CD4-positive, alpha-beta T cell treated with Interleukin-6 at 100 ng/mL for 8 hours (primary cell): ENCODE results near the gene FCN3.

Source experiments
- DNase-seq: peaks from one replicate; pipeline ENCODE4 v3.0.0-alpha.2; 2020; ENCODE audit warnings: mixed read lengths, low spot score

FCN3 gene

DNA sequence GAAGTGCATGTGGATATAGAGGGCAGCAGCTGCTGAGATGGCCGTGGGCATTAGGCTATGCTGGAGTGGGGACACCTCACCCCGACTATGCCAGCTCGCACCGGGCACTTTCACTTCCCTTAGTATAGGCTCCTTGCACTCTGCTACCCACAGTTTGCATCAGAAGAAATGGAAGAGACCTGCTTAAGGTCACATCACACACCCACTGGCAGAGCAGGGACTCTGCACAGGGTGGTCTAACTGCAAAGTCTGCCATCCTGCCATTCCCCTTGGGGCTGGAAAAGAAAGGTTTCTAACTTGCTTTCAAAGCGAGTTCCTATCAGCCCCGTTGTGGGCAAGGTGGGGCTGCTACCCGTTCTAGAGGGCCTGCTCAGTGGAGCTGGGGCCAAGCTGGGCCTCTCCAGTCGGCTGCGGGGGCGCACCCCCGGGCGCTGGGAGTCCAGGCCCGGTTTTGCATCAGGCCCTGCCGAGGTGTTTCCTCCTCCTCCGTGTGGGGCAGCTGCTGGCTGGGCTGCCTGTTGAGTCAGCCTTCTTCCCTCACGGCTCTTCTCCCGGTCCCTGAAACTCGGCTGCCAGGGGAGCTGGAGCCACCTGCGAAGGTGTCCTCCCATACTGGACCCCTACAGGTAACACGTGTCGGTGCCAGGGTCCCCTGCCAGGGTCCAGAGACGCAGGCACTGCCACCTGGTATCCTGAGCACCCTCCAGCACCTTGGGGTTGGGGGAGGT, 32.9 kb downstream of the FCN3 start, which contains the start of gene SYTL1:
TSS of gene SYTL1 (plus strand) at position 498 of the 728 bp plus-strand sequence. CDS start 3,313 bp downstream, outside the sequence.
- peak; percentile 63 for DNase-seq

DNA sequence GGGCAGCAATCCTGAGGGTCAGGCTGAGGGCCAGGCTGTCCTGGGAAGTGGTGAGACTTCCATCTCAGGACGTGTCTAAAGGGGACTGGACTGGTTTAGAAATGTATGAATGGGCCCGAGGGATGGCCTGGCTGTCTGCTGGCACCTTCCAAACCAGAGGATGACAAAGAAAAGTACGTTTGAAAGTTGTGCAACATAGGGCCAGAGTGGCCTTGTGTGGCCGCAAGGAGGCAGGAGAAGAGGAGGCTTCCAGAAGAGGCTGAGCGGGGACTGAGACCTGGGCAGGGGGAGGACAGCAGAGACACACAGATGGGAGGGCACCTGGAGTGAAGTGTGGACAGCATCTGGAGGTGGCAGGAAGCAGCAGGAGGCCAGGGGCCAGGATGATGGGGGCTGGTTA, 35.4 kb downstream of the FCN3 start:
- no peak for DNase-seq

DNA sequence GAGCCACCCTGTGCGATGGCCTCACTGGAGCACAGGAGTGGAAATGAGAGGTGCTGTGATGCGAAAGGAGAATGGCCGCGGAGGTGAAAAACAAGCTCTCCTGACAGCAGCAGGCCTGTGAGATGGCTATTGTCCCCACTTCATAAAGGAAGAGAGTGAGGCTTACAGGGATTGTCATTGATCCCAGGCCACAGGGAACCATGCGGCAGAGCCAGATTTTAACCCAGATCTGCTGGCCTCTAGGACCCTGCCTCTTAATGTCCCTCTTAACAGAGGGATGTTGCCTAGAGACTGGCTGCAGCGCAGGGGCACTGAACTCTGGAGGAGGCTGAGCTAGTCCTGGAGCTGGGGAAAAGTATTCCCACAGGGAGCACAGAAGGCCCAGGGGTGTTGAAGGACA, 35.9 kb downstream of the FCN3 start:
- DNase-seq = no peak

DNA sequence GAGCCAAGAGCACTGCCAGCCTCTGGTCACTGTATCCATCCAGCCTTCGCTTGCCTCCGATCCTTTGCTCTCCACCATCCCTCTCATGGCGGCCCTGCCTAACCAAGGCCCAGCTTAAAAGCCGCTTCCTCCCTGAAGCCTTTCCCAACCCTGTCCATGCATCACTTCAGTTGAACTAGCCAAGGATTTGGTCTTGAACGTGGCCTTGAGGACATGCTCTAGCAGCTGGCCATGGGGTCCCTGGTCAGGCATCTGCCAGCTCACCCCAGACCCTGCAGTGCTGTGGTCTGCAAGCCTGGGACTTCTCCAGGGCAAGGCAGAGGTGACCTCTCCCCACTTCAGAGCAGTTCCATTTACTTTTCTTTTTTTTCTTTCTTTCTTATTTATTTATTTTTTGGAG, 37.9 kb downstream of the FCN3 start:
- DNase-seq = no peak

DNA sequence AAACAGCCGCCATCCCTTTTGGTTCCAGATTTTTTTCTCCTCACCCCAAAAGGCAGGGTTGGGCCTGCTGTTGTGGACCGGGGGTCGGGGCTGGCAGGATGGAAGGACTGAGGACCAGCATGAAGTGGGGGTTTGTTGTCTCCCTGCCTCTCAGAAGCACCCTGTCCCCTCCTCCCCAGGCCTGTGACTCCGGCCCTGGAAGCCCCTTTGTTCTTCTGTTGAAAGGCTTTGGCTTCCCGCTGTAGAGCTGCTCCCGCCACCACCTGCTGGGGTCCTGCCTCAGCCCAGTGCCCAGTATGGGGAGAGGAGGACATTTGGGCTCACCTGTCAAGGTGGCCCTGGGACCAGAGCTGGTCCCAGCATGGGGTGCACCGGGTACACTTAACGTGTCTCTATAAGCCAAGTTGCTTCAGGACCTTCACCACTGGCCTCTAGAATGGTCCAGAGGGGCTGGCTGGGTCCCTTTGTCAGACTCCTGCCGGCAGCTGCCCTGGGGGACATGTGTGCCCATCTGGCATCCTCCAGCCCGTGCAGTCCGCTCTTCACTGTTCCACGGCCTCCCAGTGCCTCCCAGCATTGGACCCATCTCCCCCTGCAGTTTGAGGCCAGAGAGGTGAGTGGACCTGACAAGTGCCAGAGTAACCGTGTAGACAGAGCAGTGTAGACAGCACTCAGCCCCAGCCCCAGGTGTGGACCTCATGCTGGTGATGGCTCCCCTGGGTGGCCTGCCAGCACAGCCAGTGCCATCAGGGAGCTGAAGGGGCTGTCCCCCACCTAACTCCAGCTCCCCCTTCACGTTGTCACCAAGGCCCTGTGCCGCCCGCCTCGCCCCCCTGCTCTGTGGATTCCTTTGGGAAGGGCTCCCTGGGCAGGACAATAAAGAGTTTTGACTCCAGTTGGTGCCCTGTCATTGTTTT, 38.9 kb downstream of the FCN3 start:
- no peak for DNase-seq

DNA sequence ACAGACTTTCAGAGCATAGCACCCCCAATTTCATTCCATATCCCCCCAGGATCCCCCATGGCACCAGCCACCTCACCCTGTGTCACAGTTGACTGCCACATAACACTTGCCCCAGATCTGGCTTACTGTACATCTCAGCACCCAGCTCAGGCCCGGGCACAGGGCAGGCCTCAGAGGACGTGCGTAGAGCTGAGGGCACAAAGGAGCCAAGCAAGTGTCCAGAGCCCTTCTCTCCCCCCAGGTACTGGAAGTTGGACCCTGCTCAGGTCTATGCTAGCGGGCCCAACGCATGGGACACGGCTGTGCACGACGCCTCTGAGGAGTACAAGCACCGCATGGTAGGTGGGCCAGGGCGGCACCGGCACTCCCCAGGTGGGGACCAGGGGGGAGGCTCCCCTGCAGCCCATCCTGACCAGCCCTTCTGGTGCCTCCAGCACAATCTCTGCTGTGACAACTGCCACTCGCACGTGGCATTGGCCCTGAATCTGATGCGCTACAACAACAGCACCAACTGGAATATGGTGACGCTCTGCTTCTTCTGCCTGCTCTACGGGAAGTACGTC, 40.8 kb downstream of the FCN3 start:
- DNase-seq = no peak

DNA sequence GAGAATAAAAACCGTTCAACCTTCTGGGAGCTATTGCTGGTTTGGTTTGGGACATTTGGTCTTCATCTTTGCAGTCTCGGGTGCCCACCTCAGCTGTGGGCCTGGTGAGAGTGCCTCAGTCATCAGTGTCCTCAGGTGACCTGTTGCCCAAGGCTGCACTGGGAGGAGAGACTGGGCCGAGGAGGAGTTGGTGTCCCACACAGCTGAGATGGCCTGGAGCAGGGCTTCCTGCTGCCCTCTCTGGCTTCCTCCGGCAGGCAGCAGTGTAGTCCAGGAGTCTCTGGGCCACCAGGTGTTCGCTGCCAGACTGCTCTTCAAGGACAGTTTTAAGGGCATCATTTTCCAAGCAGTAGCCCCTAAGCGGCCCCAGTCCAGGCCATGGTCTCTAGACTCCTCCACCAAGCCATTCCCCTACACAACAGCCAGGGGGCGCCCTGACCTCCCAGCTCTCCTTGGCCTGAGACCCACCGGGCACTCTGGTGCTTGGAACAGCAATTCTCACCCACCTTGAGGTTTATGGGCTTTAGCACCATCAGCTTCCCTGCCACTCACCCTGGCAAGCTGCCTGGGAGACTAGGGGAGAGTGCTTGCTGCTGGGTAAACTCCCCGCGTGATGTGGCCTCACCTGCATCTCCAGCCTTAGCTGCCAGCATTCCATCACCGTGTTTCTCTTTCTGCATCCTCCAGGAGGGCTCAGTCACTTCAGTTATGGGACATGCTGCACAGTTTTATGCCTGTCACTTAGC, 41.9 kb downstream of the FCN3 start:
- peak; percentile 48 for DNase-seq

DNA sequence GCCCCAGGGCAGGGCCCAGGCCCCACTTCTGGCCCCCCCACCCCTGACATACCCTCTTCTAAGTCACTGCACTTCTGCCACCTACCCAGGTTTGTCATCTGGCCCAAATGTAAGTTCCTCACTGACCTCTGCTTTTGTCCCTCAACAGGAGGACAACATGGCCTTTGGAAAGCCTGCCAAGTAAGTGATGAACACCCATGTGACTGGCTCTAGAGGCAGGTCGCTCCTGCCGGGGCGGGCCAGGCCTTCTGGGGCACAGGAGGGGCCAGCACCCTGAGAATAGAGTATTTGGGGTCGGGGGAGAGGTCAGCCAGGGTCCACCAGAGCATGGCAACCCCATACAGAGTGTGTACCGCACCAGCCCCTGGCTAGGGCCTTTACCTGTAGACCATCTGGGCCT, 42.7 kb downstream of the FCN3 start:
- no peak for DNase-seq

DNA sequence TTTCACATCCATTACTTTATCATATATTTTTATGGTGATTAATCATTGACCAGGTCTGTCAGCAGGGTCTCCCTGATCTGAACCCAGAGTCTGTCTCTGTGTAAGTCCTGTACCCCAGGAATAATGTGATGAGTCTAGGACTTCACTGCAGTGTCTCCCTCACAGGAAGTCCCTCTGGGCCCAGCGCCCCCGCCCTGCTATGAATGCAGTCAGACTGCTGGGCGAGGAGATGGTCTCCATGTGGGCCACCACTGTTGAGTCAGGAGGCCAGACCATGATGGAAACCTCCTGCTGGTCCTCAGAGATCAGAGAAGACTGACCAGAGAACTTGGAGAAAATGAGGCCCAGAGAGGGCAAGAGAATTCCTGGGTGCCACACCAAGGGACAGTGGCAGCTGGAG, 43.2 kb downstream of the FCN3 start:
- DNase-seq = no peak

DNA sequence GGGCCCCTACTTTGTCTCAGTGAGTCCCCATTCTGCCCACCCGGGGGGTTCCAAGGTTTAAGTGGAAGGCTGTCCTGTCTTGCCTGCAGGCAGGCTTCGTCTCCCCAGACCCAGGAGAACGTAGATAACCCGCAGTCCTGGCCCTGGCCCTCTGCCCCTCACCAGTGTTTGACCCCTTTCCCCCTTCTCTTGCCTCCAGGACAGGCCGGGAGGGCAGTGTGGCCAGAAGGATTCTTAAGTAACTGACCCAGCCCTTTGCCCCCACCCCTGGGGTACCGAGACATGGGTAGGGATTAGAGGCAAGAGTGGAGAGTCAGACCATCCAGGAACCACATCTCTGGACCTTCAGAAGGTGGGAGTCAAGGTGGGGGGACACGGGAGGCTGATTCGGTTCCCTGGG, 43.8 kb downstream of the FCN3 start:
- DNase-seq = no peak

DNA sequence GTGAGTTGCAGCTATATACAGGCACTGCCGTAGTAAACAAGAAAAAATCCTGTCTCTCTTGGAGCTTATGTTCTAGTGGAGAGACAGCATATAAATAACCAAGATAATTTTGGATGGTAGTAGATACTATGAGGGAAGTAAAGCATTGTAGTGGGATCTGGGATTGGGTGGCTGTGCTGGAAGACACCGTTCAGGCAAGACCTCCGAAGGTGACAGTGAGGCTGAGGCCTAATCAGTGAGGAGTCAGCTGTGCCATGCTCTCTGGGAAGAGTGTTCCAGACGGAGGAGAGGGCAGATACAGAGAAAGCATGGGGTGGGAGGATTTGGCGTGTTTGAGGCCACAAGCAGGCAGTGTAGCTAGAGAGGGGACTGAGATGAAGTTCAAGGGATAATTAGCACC, 46.7 kb downstream of the FCN3 start:
- DNase-seq = no peak

DNA sequence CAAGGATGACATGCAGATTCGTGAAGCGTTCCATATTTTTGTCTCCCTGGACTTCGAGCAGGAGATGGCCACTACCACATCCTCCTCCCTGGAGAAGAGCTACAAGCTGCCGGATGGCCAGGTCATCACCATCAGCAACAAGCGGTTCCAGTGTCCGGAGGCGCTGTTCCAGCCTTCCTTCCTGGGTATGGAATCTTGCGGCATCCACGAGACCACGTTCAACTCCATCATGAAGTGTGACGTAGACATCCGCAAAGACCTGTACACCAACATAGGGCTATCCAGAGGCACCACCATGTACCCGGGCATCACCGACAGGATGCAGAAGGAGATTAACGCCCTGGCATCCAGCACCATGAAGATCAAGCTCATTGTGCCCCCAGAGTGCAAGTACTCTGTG, 49.3 kb downstream of the FCN3 start:
- DNase-seq = no peak

DNA sequence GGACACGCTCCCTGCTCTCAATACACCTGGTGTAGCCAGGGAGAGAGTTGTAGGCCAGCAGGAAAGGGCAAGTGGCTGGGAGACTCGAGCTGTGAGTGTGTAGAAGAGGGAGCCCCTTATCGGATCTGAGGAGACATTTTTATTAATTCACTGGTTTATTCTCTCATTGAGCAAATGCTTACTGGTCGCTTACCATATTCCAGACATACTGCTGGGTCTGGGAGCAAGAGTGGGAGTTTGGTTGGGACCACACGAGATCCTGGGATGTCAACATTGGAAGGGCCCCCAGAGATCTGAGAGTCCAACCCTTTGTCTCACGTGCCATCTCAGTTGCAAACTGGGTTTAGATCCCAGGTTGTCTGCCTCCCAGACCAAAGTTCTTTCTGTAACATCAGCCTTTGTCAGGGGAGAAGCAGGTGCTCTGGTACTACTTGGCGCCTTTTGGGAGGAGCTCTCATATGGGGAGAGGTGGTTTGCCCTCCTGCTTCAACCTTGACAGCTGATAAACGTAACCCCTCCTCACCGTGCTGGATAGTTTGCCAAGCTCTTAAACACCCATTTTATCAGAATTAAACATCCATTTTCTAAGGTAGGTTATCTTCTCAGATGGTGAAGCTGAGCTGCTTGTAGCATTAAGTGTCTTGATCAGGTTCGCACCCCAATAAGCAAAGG, 51.9 kb downstream of the FCN3 start:
- no peak for DNase-seq

DNA sequence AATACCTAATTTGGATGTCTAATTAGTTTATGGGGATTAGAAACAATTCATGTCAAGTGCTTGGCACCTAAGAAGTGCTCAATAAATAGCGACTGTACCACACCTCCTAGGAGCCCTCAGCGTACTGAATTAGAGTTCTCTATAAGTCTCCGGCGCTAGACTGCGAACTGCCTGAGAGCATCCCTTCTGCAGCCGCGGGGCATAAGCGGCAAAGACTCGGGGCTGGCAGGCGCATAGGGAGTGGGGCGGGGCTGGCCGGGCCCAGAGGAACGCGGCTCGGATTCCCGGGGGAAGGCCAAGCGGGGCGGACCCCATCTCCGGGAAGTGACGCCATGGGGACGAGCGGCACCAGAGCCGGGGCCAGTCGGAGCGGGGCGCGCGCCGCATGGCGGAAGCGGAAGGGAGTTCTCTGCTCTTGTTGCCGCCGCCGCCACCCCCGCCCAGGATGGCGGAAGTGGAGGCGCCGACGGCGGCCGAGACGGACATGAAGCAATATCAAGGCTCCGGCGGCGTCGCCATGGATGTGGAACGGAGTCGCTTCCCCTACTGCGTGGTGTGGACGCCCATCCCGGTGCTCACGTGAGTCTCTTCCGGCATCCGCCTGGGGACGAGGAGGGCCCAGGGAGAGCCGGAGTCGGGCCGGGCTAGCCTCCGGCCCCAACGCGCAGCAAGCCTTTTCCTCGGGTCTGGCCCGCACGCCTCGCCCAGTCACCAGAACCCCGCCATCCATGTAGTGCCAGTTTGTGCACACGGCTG, 52.6 kb downstream of the FCN3 start, which contains the start of gene TMEM222:
TSS of gene TMEM222 (plus strand) at position 351 of the 756 bp plus-strand sequence. CDS start at position 386, 35 bp downstream.
- DNase-seq = peak; percentile 96
